Measurements from ENCODE around the gene IL18BP.
A peak's percentile ranks its signal among the peaks of the same experiment; 100 is the strongest.

Gene IL18BP

GRCh38 chr11:71988050-71988449, 10.7 kb upstream of the IL18BP start:
- peaks cover 30% of the 10 kb centered on the region for H3K36me3 Mint-ChIP-seq (ENCODE audit: low read depth)
- no peak overlapping the region for H3K4me3 Mint-ChIP-seq
- H3K27me3 Mint-ChIP-seq: no peaks in the 10 kb centered on the region
- no peaks in the 10 kb centered on the region for H3K9me3 Mint-ChIP-seq
- H3K4me1 Mint-ChIP-seq (ENCODE audit: low read depth): peaks cover 18% of the 10 kb centered on the region
- H3K27ac Mint-ChIP-seq: no peak overlapping the region

GRCh38 chr11:71990701-71991100, 8.0 kb upstream of the IL18BP start:
- Mint-ChIP-seq H3K27ac (no peak overlapping the region), H3K4me1 (ENCODE audit: low read depth) (peaks cover 30% of the 10 kb centered on the region), H3K27me3 (no peaks in the 10 kb centered on the region), H3K9me3 (no peaks in the 10 kb centered on the region), H3K4me3 (no peak overlapping the region), H3K36me3 (ENCODE audit: low read depth) (peaks cover 31% of the 10 kb centered on the region)

GRCh38 chr11:71991494-71991893, 7.2 kb upstream of the IL18BP start:
- H3K27me3 Mint-ChIP-seq: no peaks in the 10 kb centered on the region
- no peak overlapping the region for H3K4me3 Mint-ChIP-seq
- peak overlapping the region; percentile 4 for H3K27ac Mint-ChIP-seq
- no peaks in the 10 kb centered on the region for H3K9me3 Mint-ChIP-seq
- H3K4me1 Mint-ChIP-seq (ENCODE audit: low read depth): peaks cover 25% of the 10 kb centered on the region
- H3K36me3 Mint-ChIP-seq (ENCODE audit: low read depth): peaks cover 26% of the 10 kb centered on the region

- Mint-ChIP-seq H3K4me1 (ENCODE audit: low read depth) (peaks cover 25% of the 10 kb centered on the region), H3K4me3 (no peak overlapping the region), H3K27me3 (no peaks in the 10 kb centered on the region), H3K27ac (no peak overlapping the region), H3K36me3 (ENCODE audit: low read depth) (peaks cover 22% of the 10 kb centered on the region), H3K9me3 (no peaks in the 10 kb centered on the region)
Measured at GRCh38 chr11:71992136-71992730, 6.5 kb upstream of the IL18BP start.

- Mint-ChIP-seq H3K9me3 (no peaks in the 10 kb centered on the region), H3K4me3 (no peak overlapping the region), H3K27me3 (no peaks in the 10 kb centered on the region), H3K27ac (peak overlapping the region; percentile 13), H3K4me1 (ENCODE audit: low read depth) (peaks cover 45% of the 10 kb centered on the region), H3K36me3 (ENCODE audit: low read depth) (peaks cover 22% of the 10 kb centered on the region)
Measured at GRCh38 chr11:71994786-71995185, 3.9 kb upstream of the IL18BP start.

- Mint-ChIP-seq H3K4me3 (no peak overlapping the region), H3K27me3 (no peaks in the 10 kb centered on the region), H3K4me1 (ENCODE audit: low read depth) (peaks cover 49% of the 10 kb centered on the region), H3K27ac (no peak overlapping the region), H3K9me3 (no peaks in the 10 kb centered on the region), H3K36me3 (ENCODE audit: low read depth) (peaks cover 20% of the 10 kb centered on the region)
Measured at GRCh38 chr11:71995726-71996291, 2.9 kb upstream of the IL18BP start.

- peaks cover 15% of the 10 kb centered on the region for H3K36me3 Mint-ChIP-seq (ENCODE audit: low read depth)
- no peak overlapping the region for H3K27ac Mint-ChIP-seq
- no peaks in the 10 kb centered on the region for H3K27me3 Mint-ChIP-seq
- H3K4me1 Mint-ChIP-seq (ENCODE audit: low read depth): peaks cover 45% of the 10 kb centered on the region
- no peak overlapping the region for H3K4me3 Mint-ChIP-seq
- H3K9me3 Mint-ChIP-seq: no peaks in the 10 kb centered on the region
Measured at GRCh38 chr11:71996517-71996916, 2.2 kb upstream of the IL18BP start.

- no peak overlapping the region for H3K27ac Mint-ChIP-seq
- H3K4me3 Mint-ChIP-seq: no peak overlapping the region
Measured at GRCh38 chr11:71996946-71997345, 1.8 kb upstream of the IL18BP start.

GRCh38 chr11:71997594-71997993, 1.1 kb upstream of the IL18BP start:
- no peak overlapping the region for H3K4me3 Mint-ChIP-seq
- no peak overlapping the region for H3K27ac Mint-ChIP-seq
- no peaks in the 10 kb centered on the region for H3K9me3 Mint-ChIP-seq
- H3K36me3 Mint-ChIP-seq (ENCODE audit: low read depth): peaks cover 23% of the 10 kb centered on the region
- no peaks in the 10 kb centered on the region for H3K27me3 Mint-ChIP-seq
- peaks cover 38% of the 10 kb centered on the region for H3K4me1 Mint-ChIP-seq (ENCODE audit: low read depth)

More at GRCh38 chr11:71996946-71997345, 1.8 kb upstream of the IL18BP start:
- peaks cover 16% of the 10 kb centered on the region for H3K36me3 Mint-ChIP-seq (ENCODE audit: low read depth)
- peaks cover 42% of the 10 kb centered on the region for H3K4me1 Mint-ChIP-seq (ENCODE audit: low read depth)
- no peaks in the 10 kb centered on the region for H3K9me3 Mint-ChIP-seq
- H3K27me3 Mint-ChIP-seq: no peaks in the 10 kb centered on the region

GRCh38 chr11:71998061-71998460, 648 bp upstream of the IL18BP start:
- no peaks in the 10 kb centered on the region for H3K9me3 Mint-ChIP-seq
- H3K4me1 Mint-ChIP-seq (ENCODE audit: low read depth): peaks cover 36% of the 10 kb centered on the region
- no peaks in the 10 kb centered on the region for H3K27me3 Mint-ChIP-seq
- H3K36me3 Mint-ChIP-seq (ENCODE audit: low read depth): peaks cover 25% of the 10 kb centered on the region
- H3K4me3 Mint-ChIP-seq: no peak overlapping the region
- H3K27ac Mint-ChIP-seq: peak overlapping the region; percentile 83

GRCh38 chr11:71999362-71999761, 653 bp downstream of the IL18BP start:
- H3K27me3 Mint-ChIP-seq: no peaks in the 10 kb centered on the region
- peak overlapping the region; percentile 42 for H3K4me3 Mint-ChIP-seq
- peak overlapping the region; percentile 83 for H3K27ac Mint-ChIP-seq
- H3K9me3 Mint-ChIP-seq: no peaks in the 10 kb centered on the region
- H3K4me1 Mint-ChIP-seq (ENCODE audit: low read depth): peaks cover 26% of the 10 kb centered on the region
- H3K36me3 Mint-ChIP-seq (ENCODE audit: low read depth): peaks cover 27% of the 10 kb centered on the region

- no peaks in the 10 kb centered on the region for H3K9me3 Mint-ChIP-seq
- peak overlapping the region; percentile 42 for H3K4me3 Mint-ChIP-seq
- no peaks in the 10 kb centered on the region for H3K27me3 Mint-ChIP-seq
- peaks cover 31% of the 10 kb centered on the region for H3K36me3 Mint-ChIP-seq (ENCODE audit: low read depth)
- peak overlapping the region; percentile 83 for H3K27ac Mint-ChIP-seq
- H3K4me1 Mint-ChIP-seq (ENCODE audit: low read depth): peaks cover 25% of the 10 kb centered on the region
Measured at GRCh38 chr11:71999798-72000197, 1.1 kb downstream of the IL18BP start.

- Mint-ChIP-seq H3K4me1 (ENCODE audit: low read depth) (peaks cover 25% of the 10 kb centered on the region), H3K27me3 (no peaks in the 10 kb centered on the region), H3K4me3 (no peak overlapping the region), H3K36me3 (ENCODE audit: low read depth) (peaks cover 32% of the 10 kb centered on the region), H3K27ac (no peak overlapping the region), H3K9me3 (no peaks in the 10 kb centered on the region)
Measured at GRCh38 chr11:72000202-72000867, 1.6 kb downstream of the IL18BP start.

- Mint-ChIP-seq H3K27ac (no peak overlapping the region), H3K27me3 (no peaks in the 10 kb centered on the region), H3K4me1 (ENCODE audit: low read depth) (peaks cover 25% of the 10 kb centered on the region), H3K36me3 (ENCODE audit: low read depth) (peaks cover 38% of the 10 kb centered on the region), H3K9me3 (no peaks in the 10 kb centered on the region), H3K4me3 (no peak overlapping the region)
Measured at GRCh38 chr11:72001285-72001684, 2.6 kb downstream of the IL18BP start.

- no peaks in the 10 kb centered on the region for H3K9me3 Mint-ChIP-seq
- H3K4me3 Mint-ChIP-seq: no peak overlapping the region
- H3K27me3 Mint-ChIP-seq: no peaks in the 10 kb centered on the region
- H3K4me1 Mint-ChIP-seq (ENCODE audit: low read depth): peaks cover 25% of the 10 kb centered on the region
- peak overlapping the region; percentile 27 for H3K27ac Mint-ChIP-seq
- peaks cover 43% of the 10 kb centered on the region for H3K36me3 Mint-ChIP-seq (ENCODE audit: low read depth)
Measured at GRCh38 chr11:72001834-72002591, 3.3 kb downstream of the IL18BP start.

Measured in stimulated activated naive CD8-positive, alpha-beta T cell treated with anti-CD3 and anti-CD28 coated beads, Interleukin-15, Interleukin-2, amounts not matched to agents 100 ng/mL and 50 ng/mL, for 24 hours (primary cell).